BJ (cell line): Measurements from ENCODE around the gene CLASP2. TPM values are rescaled to one million over a fixed set of nuclear protein-coding genes. Genes with fewer than 3 reads are reported as not detected.

Experiments used
- CTCF ChIA-PET: fragments of 350-600 bp; formaldehyde crosslinking; extraction: SDS; loops from one replicate; lab custom pipeline; 2021; ENCODE audit warnings: antibody characterized with exemption, inconsistent platforms; lab: Yijun Ruan, JAX
- POLR2A ChIA-PET: fragments of 300-600 bp; sonication (Branson Sonifier 250); formaldehyde crosslinking; extraction: SDS; loops from one replicate; lab custom pipeline; 2021; ENCODE audit warnings: antibody characterized with exemption; lab: Charles Lee
- DNase-seq: peaks from one replicate; pipeline ENCODE4 v3.0.0-alpha.2; 2011; ENCODE audit warnings: low read depth
- H3K27me3 ChIP-seq: 2 replicates; pipeline ENCODE4 v1.6.0; 2011; ENCODE audit warnings: low read length; ENCODE audit not compliant: control insufficient read depth, insufficient read depth
- H3K36me3 ChIP-seq: 2 replicates; pipeline ENCODE4 v1.5.1; 2011; ENCODE audit warnings: low read length; ENCODE audit not compliant: control insufficient read depth, insufficient read depth
- H3K4me3 ChIP-seq: 2 replicates; pipeline ENCODE4 v1.5.1; 2011; ENCODE audit warnings: low read depth, mild to moderate bottlenecking, control low read depth, low read length
- CTCF ChIP-seq: IDR thresholded peaks from 2 replicates; pipeline ENCODE4 v1.5.1; 2011; ENCODE audit warnings: low read depth, mild to moderate bottlenecking, control low read depth, inconsistent platforms, low read length, moderate library complexity; ENCODE audit not compliant: insufficient read depth
- polyA plus RNA-seq: library from polyadenylated mRNA; depleted of rRNA; stranded (reverse); fragments of >200 nt; gene quantifications from 2 replicates; pipeline ENCODE4 v1.2.3, GENCODE V29; 2011

Gene CLASP2
- polyA plus RNA-seq, 1 experiment = 20.5 TPM

GRCh38 chr3:33582234-33582633 is 135.8 kb downstream of the CLASP2 start:
- no peak for TF ChIP-seq CTCF
- ChIA-PET CTCF (no interaction called here), POLR2A (no interaction called here)

GRCh38 chr3:33581666-33582065 is 136.4 kb downstream of the CLASP2 start:
- no peak for TF ChIP-seq CTCF
- no peaks in the 10 kb centered on the region for H3K27me3 ChIP-seq
- DNase-seq = no peak
- ChIA-PET POLR2A (no interaction called here), CTCF (no interaction called here)
- H3K36me3 ChIP-seq = no peaks in the 10 kb centered on the region
- no peak overlapping the region for H3K4me3 ChIP-seq

More at GRCh38 chr3:33582234-33582633, 135.8 kb downstream of the CLASP2 start:
- Histone ChIP-seq H3K4me3 (no peak overlapping the region), H3K36me3 (no peaks in the 10 kb centered on the region), H3K27me3 (no peaks in the 10 kb centered on the region)
- DNase-seq = no peak

- H3K4me3 ChIP-seq = no peak overlapping the region
- no peaks in the 10 kb centered on the region for H3K27me3 ChIP-seq
- ChIA-PET CTCF (no interaction called here), POLR2A (no interaction called here)
- H3K36me3 ChIP-seq = no peaks in the 10 kb centered on the region
- DNase-seq = no peak
- no peak for TF ChIP-seq CTCF
Measured at GRCh38 chr3:33579840-33580239, 138.2 kb downstream of the CLASP2 start.

GRCh38 chr3:33579178-33579510 is 138.9 kb downstream of the CLASP2 start:
- no peak for DNase-seq
- TF ChIP-seq CTCF = no peak
- ChIA-PET CTCF (no interaction called here), POLR2A (no interaction called here)
- H3K36me3 ChIP-seq = no peaks in the 10 kb centered on the region
- no peak overlapping the region for H3K4me3 ChIP-seq
- H3K27me3 ChIP-seq = no peaks in the 10 kb centered on the region

GRCh38 chr3:33578325-33579177 is 139.5 kb downstream of the CLASP2 start:
- ChIA-PET CTCF (no interaction called here), POLR2A (no interaction called here)
- Histone ChIP-seq H3K27me3 (no peaks in the 10 kb centered on the region), H3K4me3 (no peak overlapping the region), H3K36me3 (no peaks in the 10 kb centered on the region)
- TF ChIP-seq CTCF = no peak
- DNase-seq = peak; percentile 44
